Measurements from ENCODE around the gene ESRRG. TPM values are rescaled to one million over a fixed set of nuclear protein-coding genes. Genes with fewer than 3 reads are reported as not detected.

ESRRG gene
- polyA plus RNA-seq, 1 donor from 2014 or later, result 3.7 TPM

DNA sequence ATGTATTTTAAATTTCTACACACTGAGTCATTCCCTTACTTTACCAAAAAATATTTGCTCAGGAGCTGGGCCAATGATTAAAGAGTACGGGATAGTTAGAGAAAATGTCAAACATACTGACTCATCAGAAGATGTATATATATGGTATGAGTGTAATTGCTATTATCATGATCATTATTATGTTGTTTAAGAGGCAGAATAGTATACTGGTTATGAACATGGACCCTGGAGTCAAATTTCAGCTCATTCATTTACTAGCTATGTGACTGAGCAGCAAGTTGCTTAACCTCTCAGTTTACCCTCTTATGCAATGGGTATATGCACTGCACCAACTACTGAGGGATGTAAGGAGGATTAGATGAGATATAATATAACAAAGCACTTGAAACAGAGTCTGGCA lies 258.7 kb downstream of the ESRRG start:
- Histone ChIP-seq H3K27ac (ENCODE audit: low read length) (no peak overlapping the region), H3K4me2 (ENCODE audit: low read length) (no peak overlapping the region), H3K27me3 (ENCODE audit: insufficient read depth, low read depth, low read length) (no peaks in the 10 kb centered on the region), H2AFZ (ENCODE audit: low read depth, low read length) (no peak overlapping the region), H3K36me3 (ENCODE audit: insufficient read depth, low read length) (no peaks in the 10 kb centered on the region), H3K9ac (ENCODE audit: low read length) (no peak overlapping the region), H3K4me3 (ENCODE audit: low read length) (no peak overlapping the region), H3K9me3 (ENCODE audit: low read length) (no peaks in the 10 kb centered on the region), H4K20me1 (ENCODE audit: insufficient read depth) (no peaks in the 10 kb centered on the region), H3K9me2 (ENCODE audit: insufficient read depth, low read length) (no peaks in the 10 kb centered on the region), H3F3A (ENCODE audit: insufficient read depth, low read length, poor library complexity, severe bottlenecking) (no peaks in the 10 kb centered on the region), H3K79me2 (replicated peaks; ENCODE audit: insufficient read depth, low read length) (no peaks in the 10 kb centered on the region)
- TF ChIP-seq, protein P1, sequence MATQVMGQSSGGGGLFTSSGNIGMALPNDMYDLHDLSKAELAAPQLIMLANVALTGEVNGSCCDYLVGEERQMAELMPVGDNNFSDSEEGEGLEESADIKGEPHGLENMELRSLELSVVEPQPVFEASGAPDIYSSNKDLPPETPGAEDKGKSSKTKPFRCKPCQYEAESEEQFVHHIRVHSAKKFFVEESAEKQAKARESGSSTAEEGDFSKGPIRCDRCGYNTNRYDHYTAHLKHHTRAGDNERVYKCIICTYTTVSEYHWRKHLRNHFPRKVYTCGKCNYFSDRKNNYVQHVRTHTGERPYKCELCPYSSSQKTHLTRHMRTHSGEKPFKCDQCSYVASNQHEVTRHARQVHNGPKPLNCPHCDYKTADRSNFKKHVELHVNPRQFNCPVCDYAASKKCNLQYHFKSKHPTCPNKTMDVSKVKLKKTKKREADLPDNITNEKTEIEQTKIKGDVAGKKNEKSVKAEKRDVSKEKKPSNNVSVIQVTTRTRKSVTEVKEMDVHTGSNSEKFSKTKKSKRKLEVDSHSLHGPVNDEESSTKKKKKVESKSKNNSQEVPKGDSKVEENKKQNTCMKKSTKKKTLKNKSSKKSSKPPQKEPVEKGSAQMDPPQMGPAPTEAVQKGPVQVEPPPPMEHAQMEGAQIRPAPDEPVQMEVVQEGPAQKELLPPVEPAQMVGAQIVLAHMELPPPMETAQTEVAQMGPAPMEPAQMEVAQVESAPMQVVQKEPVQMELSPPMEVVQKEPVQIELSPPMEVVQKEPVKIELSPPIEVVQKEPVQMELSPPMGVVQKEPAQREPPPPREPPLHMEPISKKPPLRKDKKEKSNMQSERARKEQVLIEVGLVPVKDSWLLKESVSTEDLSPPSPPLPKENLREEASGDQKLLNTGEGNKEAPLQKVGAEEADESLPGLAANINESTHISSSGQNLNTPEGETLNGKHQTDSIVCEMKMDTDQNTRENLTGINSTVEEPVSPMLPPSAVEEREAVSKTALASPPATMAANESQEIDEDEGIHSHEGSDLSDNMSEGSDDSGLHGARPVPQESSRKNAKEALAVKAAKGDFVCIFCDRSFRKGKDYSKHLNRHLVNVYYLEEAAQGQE (IDR thresholded peaks at IDR 0.05; ENCODE audit: borderline replicate concordance), result no peak
- TF ChIP-seq MXI1 (conservative IDR thresholded peaks at IDR 0.05; ENCODE audit: poor library complexity, severe bottlenecking) (no peak), SMC3 (conservative IDR thresholded peaks at IDR 0.05; ENCODE audit: poor library complexity) (no peak), POLR2AphosphoS5 (IDR thresholded peaks at IDR 0.05) (no peak), TAF1 (IDR thresholded peaks at IDR 0.05; ENCODE audit: low read depth) (no peak), RAD21 (conservative IDR thresholded peaks at IDR 0.05) (no peak)
- TF ChIP-seq, protein P2, sequence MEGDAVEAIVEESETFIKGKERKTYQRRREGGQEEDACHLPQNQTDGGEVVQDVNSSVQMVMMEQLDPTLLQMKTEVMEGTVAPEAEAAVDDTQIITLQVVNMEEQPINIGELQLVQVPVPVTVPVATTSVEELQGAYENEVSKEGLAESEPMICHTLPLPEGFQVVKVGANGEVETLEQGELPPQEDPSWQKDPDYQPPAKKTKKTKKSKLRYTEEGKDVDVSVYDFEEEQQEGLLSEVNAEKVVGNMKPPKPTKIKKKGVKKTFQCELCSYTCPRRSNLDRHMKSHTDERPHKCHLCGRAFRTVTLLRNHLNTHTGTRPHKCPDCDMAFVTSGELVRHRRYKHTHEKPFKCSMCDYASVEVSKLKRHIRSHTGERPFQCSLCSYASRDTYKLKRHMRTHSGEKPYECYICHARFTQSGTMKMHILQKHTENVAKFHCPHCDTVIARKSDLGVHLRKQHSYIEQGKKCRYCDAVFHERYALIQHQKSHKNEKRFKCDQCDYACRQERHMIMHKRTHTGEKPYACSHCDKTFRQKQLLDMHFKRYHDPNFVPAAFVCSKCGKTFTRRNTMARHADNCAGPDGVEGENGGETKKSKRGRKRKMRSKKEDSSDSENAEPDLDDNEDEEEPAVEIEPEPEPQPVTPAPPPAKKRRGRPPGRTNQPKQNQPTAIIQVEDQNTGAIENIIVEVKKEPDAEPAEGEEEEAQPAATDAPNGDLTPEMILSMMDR (IDR thresholded peaks at IDR 0.05; ENCODE audit: poor library complexity, severe bottlenecking), result no peak

DNA sequence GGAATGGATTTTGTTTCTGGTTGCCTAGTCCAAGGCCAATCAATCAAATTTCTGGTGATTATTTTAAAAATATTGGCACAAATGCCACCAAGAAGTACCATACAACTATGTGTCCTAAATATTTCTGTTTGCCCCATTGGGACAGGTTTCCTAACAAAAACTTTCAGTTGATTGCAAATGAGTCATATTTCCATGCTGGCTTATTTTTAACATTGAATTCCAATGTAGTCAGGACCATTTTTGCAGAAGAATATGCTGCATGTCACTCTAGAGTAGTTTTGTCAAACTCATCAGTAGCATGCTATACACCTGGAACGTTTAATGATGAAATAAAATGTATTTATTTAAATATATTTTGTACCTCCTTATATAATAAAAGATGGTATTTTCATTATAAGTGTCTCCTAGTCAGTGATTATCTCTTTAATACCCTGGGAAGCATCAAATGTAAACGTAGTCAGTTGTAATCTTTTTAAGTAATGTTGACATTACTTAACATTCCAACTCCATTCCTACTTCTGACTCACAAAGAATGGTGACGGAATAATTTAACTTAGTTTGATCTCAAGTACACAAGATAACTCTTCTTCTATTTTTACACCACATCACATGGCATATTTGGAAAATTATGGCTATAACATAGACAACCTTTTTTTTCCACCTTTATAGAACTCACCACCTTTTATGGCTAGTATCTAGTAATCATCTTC lies 261.0 kb downstream of the ESRRG start:
- Histone ChIP-seq H2AFZ (ENCODE audit: low read depth, low read length) (no peak overlapping the region), H3K9me3 (ENCODE audit: low read length) (no peaks in the 10 kb centered on the region), H3K27ac (ENCODE audit: low read length) (no peak overlapping the region), H3K36me3 (ENCODE audit: insufficient read depth, low read length) (no peaks in the 10 kb centered on the region), H4K20me1 (ENCODE audit: insufficient read depth) (no peaks in the 10 kb centered on the region), H3K4me3 (ENCODE audit: low read length) (no peak overlapping the region), H3K27me3 (ENCODE audit: insufficient read depth, low read depth, low read length) (no peaks in the 10 kb centered on the region), H3F3A (ENCODE audit: insufficient read depth, low read length, poor library complexity, severe bottlenecking) (no peaks in the 10 kb centered on the region), H3K9ac (ENCODE audit: low read length) (no peak overlapping the region), H3K4me2 (ENCODE audit: low read length) (no peak overlapping the region), H3K79me2 (replicated peaks; ENCODE audit: insufficient read depth, low read length) (no peaks in the 10 kb centered on the region), H3K9me2 (ENCODE audit: insufficient read depth, low read length) (no peaks in the 10 kb centered on the region)
- TF ChIP-seq, protein P2 (IDR thresholded peaks at IDR 0.05; ENCODE audit: poor library complexity, severe bottlenecking), result no peak
- TF ChIP-seq EZH2 (IDR thresholded peaks at IDR 0.05; ENCODE audit: borderline replicate concordance, insufficient read depth, low read length, poor library complexity, severe bottlenecking), result no peak
- TF ChIP-seq, protein P1 (IDR thresholded peaks at IDR 0.05; ENCODE audit: borderline replicate concordance), result no peak
- no peak for TF ChIP-seq RAD21 (conservative IDR thresholded peaks at IDR 0.05)
- no peak for TF ChIP-seq SMC3 (conservative IDR thresholded peaks at IDR 0.05; ENCODE audit: poor library complexity)
- TF ChIP-seq POLR2AphosphoS5 (IDR thresholded peaks at IDR 0.05), result no peak
- no peak for TF ChIP-seq TAF1 (IDR thresholded peaks at IDR 0.05; ENCODE audit: low read depth)
- TF ChIP-seq MXI1 (conservative IDR thresholded peaks at IDR 0.05; ENCODE audit: poor library complexity, severe bottlenecking), result no peak
- no peak for TF ChIP-seq EP300 (conservative IDR thresholded peaks at IDR 0.05; ENCODE audit: poor library complexity, severe bottlenecking)
